ENCODE results near the gene DDX54. TPM values are rescaled to one million over a fixed set of nuclear protein-coding genes. Genes with fewer than 3 reads are reported as not detected.
"Not testable (repeated sequence)": the region's sequence is repeated elsewhere in the genome, so short reads cannot be mapped to it uniquely, and the experiment has no call there.

Gene DDX54
- total RNA-seq, 1 donor: 40.2 TPM

GRCh38 chr12:113207613-113208040, 22.3 kb upstream of the DDX54 start:
- H3K79me2 ChIP-seq (ENCODE audit: insufficient read depth, low read length): no peaks in the 10 kb centered on the region
- no peak for TF ChIP-seq CTCF (IDR thresholded peaks at IDR 0.05; ENCODE audit: extremely low read depth, low read depth, low read length)
- H3K4me2 ChIP-seq (ENCODE audit: insufficient read depth, low read length): no peak overlapping the region
- H3K4me3 ChIP-seq (ENCODE audit: insufficient read depth, low read length): no peak overlapping the region
- H3K27ac ChIP-seq (ENCODE audit: low read depth, low read length): no peak overlapping the region
- no peaks in the 10 kb centered on the region for H3K4me1 ChIP-seq (ENCODE audit: insufficient read depth, low read length)
- H3K9me3 ChIP-seq (ENCODE audit: low read depth, low read length): no peaks in the 10 kb centered on the region
- H3K27me3 ChIP-seq (ENCODE audit: insufficient read depth, low read length): no peaks in the 10 kb centered on the region
- H4K20me1 ChIP-seq (ENCODE audit: insufficient read depth, low read length): no peaks in the 10 kb centered on the region
- H3K36me3 ChIP-seq (ENCODE audit: insufficient read depth, low read length): no peaks in the 10 kb centered on the region
- no peak overlapping the region for H2AFZ ChIP-seq (ENCODE audit: low read length)
- DNase-seq (ENCODE audit: insufficient read length, low spot score, missing footprints): no peak

- not testable (repeated sequence) for DNase-seq (ENCODE audit: insufficient read length, low spot score, missing footprints); H3K27ac ChIP-seq (ENCODE audit: low read depth, low read length); H3K4me3 ChIP-seq (ENCODE audit: insufficient read depth, low read length); H4K20me1 ChIP-seq (ENCODE audit: insufficient read depth, low read length); H3K4me1 ChIP-seq (ENCODE audit: insufficient read depth, low read length); H3K36me3 ChIP-seq (ENCODE audit: insufficient read depth, low read length); H3K9me3 ChIP-seq (ENCODE audit: low read depth, low read length); H2AFZ ChIP-seq (ENCODE audit: low read length); H3K79me2 ChIP-seq (ENCODE audit: insufficient read depth, low read length); H3K4me2 ChIP-seq (ENCODE audit: insufficient read depth, low read length); H3K27me3 ChIP-seq (ENCODE audit: insufficient read depth, low read length)
These were observed 21.5 kb upstream of the DDX54 start for GRCh38 chr12:113206802-113207201.

- no peaks in the 10 kb centered on the region for H3K27me3 ChIP-seq (ENCODE audit: insufficient read depth, low read length)
- no peak for DNase-seq (ENCODE audit: insufficient read length, low spot score, missing footprints)
- no peak overlapping the region for H3K27ac ChIP-seq (ENCODE audit: low read depth, low read length)
- no peaks in the 10 kb centered on the region for H3K79me2 ChIP-seq (ENCODE audit: insufficient read depth, low read length)
- no peak overlapping the region for H3K4me3 ChIP-seq (ENCODE audit: insufficient read depth, low read length)
- no peaks in the 10 kb centered on the region for H3K4me1 ChIP-seq (ENCODE audit: insufficient read depth, low read length)
- H3K4me2 ChIP-seq (ENCODE audit: insufficient read depth, low read length): no peak overlapping the region
- H4K20me1 ChIP-seq (ENCODE audit: insufficient read depth, low read length): no peaks in the 10 kb centered on the region
- TF ChIP-seq CTCF (IDR thresholded peaks at IDR 0.05; ENCODE audit: extremely low read depth, low read depth, low read length): no peak
- H2AFZ ChIP-seq (ENCODE audit: low read length): no peak overlapping the region
- no peaks in the 10 kb centered on the region for H3K9me3 ChIP-seq (ENCODE audit: low read depth, low read length)
- H3K36me3 ChIP-seq (ENCODE audit: insufficient read depth, low read length): no peaks in the 10 kb centered on the region
These were observed 19.5 kb upstream of the DDX54 start for GRCh38 chr12:113204804-113205203.

- Histone ChIP-seq H2AFZ (ENCODE audit: low read length) (no peak overlapping the region), H4K20me1 (ENCODE audit: insufficient read depth, low read length) (no peaks in the 10 kb centered on the region), H3K9me3 (ENCODE audit: low read depth, low read length) (no peaks in the 10 kb centered on the region), H3K27ac (ENCODE audit: low read depth, low read length) (no peak overlapping the region), H3K4me1 (ENCODE audit: insufficient read depth, low read length) (no peaks in the 10 kb centered on the region), H3K79me2 (ENCODE audit: insufficient read depth, low read length) (no peaks in the 10 kb centered on the region), H3K27me3 (ENCODE audit: insufficient read depth, low read length) (no peaks in the 10 kb centered on the region), H3K4me3 (ENCODE audit: insufficient read depth, low read length) (no peak overlapping the region), H3K4me2 (ENCODE audit: insufficient read depth, low read length) (no peak overlapping the region), H3K36me3 (ENCODE audit: insufficient read depth, low read length) (no peaks in the 10 kb centered on the region)
- DNase-seq (ENCODE audit: insufficient read length, low spot score, missing footprints): no peak
- TF ChIP-seq CTCF (IDR thresholded peaks at IDR 0.05; ENCODE audit: extremely low read depth, low read depth, low read length): no peak
These were observed 18.8 kb upstream of the DDX54 start for GRCh38 chr12:113203852-113204760.

All from osteoblast (primary cell).